Left colon (tissue), 2 donors: ENCODE measurements around the gene GNB1L. TPM values are rescaled to one million over a fixed set of nuclear protein-coding genes. Genes with fewer than 3 reads are reported as not detected.
"Not testable (repeated sequence)": the region's sequence is repeated elsewhere in the genome, so short reads cannot be mapped to it uniquely, and the experiment has no call there.

Source experiments
- ATAC-seq: fragments of 200-7000 bp; cut with Tn5 transposase; one replicate; pipeline ENCODE4 v1.9.1; 2020; ENCODE audit warnings: mild to moderate bottlenecking, moderate library complexity
- DNase-seq, 2 donors: peaks; one replicate each; pipeline ENCODE4 v3.0.0-alpha.2; 2020
- intact Hi-C, 2 donors: fragments of 100-400 bp; cut with DNase I in 1 of 2; cut with micrococcal nuclease in 1 of 2; formaldehyde crosslinking; loops; one replicate each; pipeline versions ENCODE4 v1.11.2 to v1.14.0; 2022; cut with DNase I, micrococcal nuclease
- total RNA-seq, 2 donors: library from RNA; stranded (reverse); fragmentation: NEBNext Ultra II Directional; extraction: Animal tissue kit (Norgen Biotek cat#: 25700); gene quantifications; one replicate each; pipeline ENCODE4 v1.2.1, GENCODE V29; 2021
- donor health status: DM: no; HTN: no; CAD: no.
- donor health status: DM: yes; HTN: yes; CAD: no.

Gene GNB1L
- total RNA-seq, 2 donors from 2014 or later: 3.3 to 4.6 TPM

GRCh38 chr22:19797086-19798002 is 57.3 kb downstream of the GNB1L start:
- ATAC-seq (no peak), DNase-seq (no peak)
- intact Hi-C loops: no loop called here

DNA sequence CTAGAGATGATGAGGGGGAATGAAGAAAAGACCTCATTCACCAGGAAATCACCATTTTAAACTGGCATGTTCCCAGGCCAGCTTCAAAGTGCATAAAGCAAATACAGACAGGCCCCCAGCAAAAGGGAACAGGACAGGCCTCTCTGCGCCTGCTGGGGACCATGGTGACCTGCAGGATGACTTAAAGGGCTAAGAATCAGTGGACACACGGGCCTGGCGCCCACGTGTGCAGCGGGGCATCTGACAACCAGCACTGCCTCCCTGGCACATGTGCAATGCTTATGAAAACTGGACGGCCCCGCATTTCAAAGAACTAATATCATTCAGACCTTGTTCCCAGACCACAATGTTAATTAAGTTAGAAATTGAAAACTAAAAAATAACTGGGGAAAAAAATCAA is 58.5 kb downstream of the GNB1L start:
- intact Hi-C loops: no loop called here
- DNase-seq (no peak), ATAC-seq (no peak)

GRCh38 chr22:19795617-19796008 is 59.1 kb downstream of the GNB1L start:
- intact Hi-C loops: no loop called here
- no peak for DNase-seq
- no peak for ATAC-seq

DNA sequence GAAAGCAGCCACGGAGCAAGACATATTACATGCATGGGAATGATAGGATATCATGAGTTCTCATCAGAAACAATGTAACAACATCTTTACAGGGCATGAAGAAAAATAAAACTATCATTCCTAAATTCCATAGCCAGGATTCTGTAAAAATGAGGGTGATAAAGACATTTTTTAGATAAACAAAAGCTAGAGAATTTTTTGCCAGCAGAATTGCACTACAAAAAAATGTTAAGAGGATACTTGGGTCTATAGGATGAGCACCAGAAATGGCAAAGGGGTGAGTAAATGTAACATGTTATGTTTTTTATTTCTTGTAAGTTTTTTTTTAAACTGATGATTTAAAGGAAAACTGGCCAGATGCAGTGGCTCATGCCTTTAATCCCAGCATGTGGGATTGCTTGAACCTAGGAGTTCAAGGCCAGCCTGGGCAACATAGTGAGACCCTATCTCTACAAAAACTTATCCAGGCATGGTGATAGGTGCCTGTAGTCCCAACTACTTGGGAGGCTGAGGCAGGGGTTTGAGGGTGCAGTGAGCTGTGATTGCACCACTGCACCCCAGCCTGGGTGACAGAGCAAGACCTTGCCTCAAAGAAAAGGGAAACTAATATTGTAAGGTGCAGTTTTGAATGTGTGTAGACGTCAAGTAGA is 60.9 kb downstream of the GNB1L start:
- no peak for ATAC-seq
- intact Hi-C loops: no loop called here
- no peak for DNase-seq

GRCh38 chr22:19793161-19793560 is 61.5 kb downstream of the GNB1L start:
- DNase-seq: no peak
- intact Hi-C loops: no loop called here
- ATAC-seq: no peak

DNA sequence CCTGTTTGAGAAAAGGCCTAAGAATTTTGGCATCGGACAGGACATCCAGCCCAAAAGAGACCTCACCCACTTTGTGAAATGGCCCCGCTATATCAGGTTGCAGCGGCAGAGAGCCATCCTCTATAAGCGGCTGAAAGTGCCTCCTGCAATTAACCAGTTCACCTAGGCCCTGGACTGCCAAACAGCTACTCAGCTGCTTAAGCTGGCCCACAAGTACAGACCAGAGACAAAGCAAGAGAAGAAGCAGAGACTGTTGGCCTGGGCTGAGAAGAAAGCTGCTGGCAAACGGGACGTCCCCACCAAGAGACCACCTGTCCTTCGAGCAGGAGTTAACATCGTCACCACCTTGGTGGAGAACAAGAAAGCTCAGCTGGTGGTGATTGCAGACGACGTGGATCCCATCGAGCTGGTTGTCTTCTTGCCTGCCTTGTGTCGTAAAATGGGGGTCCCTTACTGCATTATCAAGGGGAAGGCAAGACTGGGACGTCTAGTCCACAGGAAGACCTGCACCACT is 62.2 kb downstream of the GNB1L start:
- DNase-seq, ATAC-seq, intact Hi-C loops: not testable (repeated sequence)

- ATAC-seq: no peak
These were observed 62.8 kb downstream of the GNB1L start for GRCh38 chr22:19791894-19792293.

DNA sequence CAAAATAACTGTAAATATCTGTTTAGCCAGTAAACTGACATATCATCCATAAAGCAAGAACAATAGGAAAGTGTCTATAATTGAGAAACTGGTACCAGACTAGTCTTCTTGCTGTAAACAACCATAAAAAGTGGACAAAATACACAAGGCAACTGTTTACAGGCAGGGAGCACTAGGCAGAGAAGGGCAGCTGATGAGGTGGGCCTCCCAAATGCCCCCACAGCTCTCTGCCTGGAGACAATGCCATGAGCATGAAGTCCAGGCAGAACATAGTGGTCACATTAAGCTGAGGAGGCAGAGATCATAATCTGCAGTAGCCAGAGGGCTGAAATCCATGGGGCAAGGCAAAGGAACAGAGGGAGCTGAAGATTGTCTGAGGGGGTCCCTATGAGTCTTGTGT is 63.4 kb downstream of the GNB1L start:
- DNase-seq (no peak), ATAC-seq (no peak)
- intact Hi-C loops: no loop called here

More at GRCh38 chr22:19791894-19792293, 62.8 kb downstream of the GNB1L start:
- DNase-seq: no peak
- intact Hi-C loops: no loop called here

- no peak for ATAC-seq
- no peak for DNase-seq
- intact Hi-C loops: no loop called here
These were observed 64.8 kb downstream of the GNB1L start for GRCh38 chr22:19789828-19790227.

DNA sequence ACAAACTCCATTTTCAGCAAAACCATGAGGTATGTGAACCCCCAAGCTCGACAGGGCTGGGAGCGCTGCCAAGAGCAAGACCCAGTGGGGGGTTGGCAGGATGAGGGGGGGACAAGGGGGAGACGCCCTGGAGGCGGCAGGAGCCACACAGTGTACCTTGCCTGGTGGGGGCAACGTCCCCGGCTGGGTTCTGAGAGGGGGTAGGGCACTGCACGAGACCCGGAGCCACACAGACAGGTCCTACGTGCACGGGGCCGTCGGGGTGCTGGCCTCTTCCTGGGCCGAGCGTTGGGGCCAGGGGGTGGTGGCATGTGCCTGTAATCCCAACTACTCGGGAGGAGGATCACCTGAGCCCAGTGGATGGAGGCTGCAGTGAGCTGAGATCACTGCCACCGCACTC is 65.3 kb downstream of the GNB1L start:
- ATAC-seq: no peak
- no peak for DNase-seq
- intact Hi-C loops: no loop called here

GRCh38 chr22:19788661-19789225 is 65.9 kb downstream of the GNB1L start:
- ATAC-seq (no peak), DNase-seq (no peak)
- intact Hi-C loops: no loop called here

- intact Hi-C loops: no loop called here
- ATAC-seq (no peak), DNase-seq (no peak)
These were observed 66.9 kb downstream of the GNB1L start for GRCh38 chr22:19787849-19788141.

- no peak for ATAC-seq
- intact Hi-C loops: no loop called here
- no peak for DNase-seq
These were observed 67.5 kb downstream of the GNB1L start for GRCh38 chr22:19786959-19787848.

- ATAC-seq (no peak), DNase-seq (no peak)
- intact Hi-C loops: no loop called here
These were observed 68.4 kb downstream of the GNB1L start for GRCh38 chr22:19786264-19786585.

GRCh38 chr22:19785461-19786263 is 69.0 kb downstream of the GNB1L start:
- intact Hi-C loops: no loop called here
- no peak for ATAC-seq
- no peak for DNase-seq

DNA sequence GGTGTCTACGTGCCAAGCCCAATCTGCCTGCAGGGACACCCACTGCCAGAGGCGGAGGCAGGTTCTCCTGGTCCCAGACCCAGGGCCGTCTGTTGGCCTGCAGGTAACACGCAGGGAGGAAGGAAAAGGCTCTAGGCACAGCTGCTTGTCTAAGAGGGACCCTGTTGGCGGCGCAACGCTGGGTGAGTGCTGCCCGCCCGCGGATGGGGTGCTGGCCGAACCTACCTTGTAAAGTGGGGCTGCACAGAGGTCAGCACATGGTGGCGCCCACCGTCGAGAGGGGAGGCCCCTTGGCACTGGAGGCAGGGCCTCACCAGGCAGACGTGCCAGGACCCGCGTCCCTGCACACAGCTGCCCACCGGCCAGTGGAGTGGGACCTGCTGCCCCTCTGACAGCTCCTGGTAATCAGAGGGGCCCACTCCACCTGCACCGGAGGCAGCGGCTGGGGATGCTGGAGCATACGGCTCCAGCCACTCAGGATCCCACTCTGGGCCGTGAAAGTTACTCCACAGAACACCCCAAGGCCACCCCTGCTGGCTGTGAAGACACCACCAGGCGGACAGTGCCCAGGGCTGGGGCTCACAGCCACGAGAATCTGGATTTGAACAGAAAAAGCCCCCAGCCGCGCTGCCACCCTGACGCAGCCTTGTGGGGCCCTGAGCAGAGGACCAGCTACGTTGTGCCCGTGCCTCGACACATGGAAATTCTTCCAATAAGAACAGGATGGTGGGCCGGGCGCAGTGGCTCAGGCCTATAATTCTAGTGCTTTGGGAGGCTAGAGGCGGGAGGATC is 70.1 kb downstream of the GNB1L start:
- ATAC-seq (no peak), DNase-seq (no peak)
- intact Hi-C loops: no loop called here

GRCh38 chr22:19783586-19784383 is 70.9 kb downstream of the GNB1L start:
- DNase-seq: no peak
- intact Hi-C loops: no loop called here

More at GRCh38 chr22:19783586-19784383, 70.9 kb downstream of the GNB1L start:
- no peak for ATAC-seq
